A673 (cell line): Measurements from ENCODE around the gene CCR6.

ENCODE experiments used
- CTCF ChIP-seq: fragments of 300-800, 200-600 bp; sonication (generic); conservative IDR thresholded peaks from 2 replicates; pipeline ENCODE4 v1.5.1; 2017; ENCODE audit warnings: low read depth, mild to moderate bottlenecking, antibody characterized with exemption, low read length, moderate library complexity, mixed read lengths
- EZH2 ChIP-seq: fragments of 200-600 bp; sonication (generic); IDR thresholded peaks from 2 replicates; pipeline ENCODE4 v1.6.1; 2017; ENCODE audit warnings: borderline replicate concordance, low read depth, mild to moderate bottlenecking, mixed read lengths, antibody characterized with exemption, low read length; ENCODE audit not compliant: poor library complexity, severe bottlenecking

GRCh38 chr6:167145461-167145860 lies 22.6 kb downstream of the CCR6 start:
- TF ChIP-seq EZH2, result no peak
- TF ChIP-seq CTCF, result no peak
